IPS-11a (cell line): Measurements from ENCODE around the gene UQCC2.

Experiments
- H3K4me3 ChIP-seq: one replicate; pipeline ENCODE4 v1.5.1; 2013; ENCODE audit warnings: low read depth, low read length, control low read depth

UQCC2 gene

DNA sequence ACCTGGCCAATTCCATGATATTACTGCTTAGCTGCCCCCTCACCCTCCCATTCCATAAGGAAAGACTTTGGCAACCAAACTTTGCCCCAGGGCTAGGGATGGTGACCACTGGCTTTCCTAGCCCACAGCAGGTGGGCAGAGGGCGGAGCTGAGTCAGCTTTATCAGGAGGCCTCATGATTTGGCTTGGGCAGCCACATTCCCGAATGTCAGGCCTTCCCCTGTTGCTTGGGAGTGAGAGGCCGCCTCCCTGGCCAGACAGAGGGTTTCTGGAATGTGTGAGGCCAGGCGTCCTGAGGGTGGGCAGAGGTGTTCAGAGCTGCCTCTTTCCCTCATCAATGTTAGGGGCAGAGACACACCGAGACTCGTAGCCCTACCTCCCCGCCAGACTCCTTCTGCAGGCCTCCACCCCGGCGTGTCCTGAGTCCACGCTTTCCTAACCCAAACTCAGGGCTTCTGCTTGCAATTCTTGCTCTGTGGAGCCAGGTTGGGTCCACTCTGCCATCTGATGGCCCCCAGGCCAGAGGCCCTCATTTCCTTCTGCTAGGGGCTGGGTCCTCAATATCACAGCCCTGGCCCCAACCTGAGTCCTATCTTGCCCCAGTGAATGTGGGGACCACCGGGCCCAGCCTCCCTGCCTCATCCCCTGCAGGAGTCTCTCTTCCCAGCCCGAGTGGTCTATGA is 19.3 kb downstream of the UQCC2 start:
- H3K4me3 ChIP-seq = no peak overlapping the region

DNA sequence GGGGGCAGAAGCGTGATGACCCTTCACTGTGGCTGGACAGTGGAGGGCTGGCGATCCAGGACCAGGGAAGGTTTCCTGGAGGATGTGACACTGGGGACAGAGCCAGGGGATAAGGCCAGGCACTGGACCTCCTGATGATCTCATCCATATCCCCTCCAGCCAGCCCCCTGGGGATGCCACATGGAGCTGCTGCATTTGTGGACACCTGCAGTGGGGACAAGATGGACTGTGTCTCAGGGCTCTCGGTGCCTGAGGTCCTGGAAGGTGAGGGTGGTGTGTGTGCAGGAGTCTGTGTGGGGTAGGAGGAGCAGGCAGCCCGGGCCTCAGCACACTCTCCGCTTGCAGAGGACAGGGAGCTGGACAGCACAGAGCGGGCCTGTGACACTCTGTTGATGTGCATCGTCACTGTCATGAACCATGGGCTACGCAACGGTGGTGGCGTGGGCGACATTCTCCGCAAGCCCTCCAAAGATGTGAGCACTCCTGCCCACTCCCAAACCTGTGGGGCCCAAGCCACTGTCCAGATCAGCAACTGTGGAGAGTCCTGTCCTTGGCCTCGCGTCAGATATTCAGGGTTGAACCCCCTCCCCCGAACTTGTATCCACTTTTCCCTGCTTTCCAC is 19.9 kb downstream of the UQCC2 start:
- no peak overlapping the region for H3K4me3 ChIP-seq

- no peak overlapping the region for H3K4me3 ChIP-seq
These were observed 20.7 kb downstream of the UQCC2 start for GRCh38 chr6:33690766-33691165.

- H3K4me3 ChIP-seq = no peak overlapping the region
These were observed 21.6 kb downstream of the UQCC2 start for GRCh38 chr6:33689879-33690278.

GRCh38 chr6:33689148-33689494 is 22.4 kb downstream of the UQCC2 start:
- no peak overlapping the region for H3K4me3 ChIP-seq

GRCh38 chr6:33688451-33689147 is 22.9 kb downstream of the UQCC2 start:
- no peak overlapping the region for H3K4me3 ChIP-seq

- H3K4me3 ChIP-seq = no peak overlapping the region
These were observed 23.5 kb downstream of the UQCC2 start for GRCh38 chr6:33688006-33688405.

GRCh38 chr6:33686981-33687975 is 24.2 kb downstream of the UQCC2 start:
- H3K4me3 ChIP-seq = no peak overlapping the region

DNA sequence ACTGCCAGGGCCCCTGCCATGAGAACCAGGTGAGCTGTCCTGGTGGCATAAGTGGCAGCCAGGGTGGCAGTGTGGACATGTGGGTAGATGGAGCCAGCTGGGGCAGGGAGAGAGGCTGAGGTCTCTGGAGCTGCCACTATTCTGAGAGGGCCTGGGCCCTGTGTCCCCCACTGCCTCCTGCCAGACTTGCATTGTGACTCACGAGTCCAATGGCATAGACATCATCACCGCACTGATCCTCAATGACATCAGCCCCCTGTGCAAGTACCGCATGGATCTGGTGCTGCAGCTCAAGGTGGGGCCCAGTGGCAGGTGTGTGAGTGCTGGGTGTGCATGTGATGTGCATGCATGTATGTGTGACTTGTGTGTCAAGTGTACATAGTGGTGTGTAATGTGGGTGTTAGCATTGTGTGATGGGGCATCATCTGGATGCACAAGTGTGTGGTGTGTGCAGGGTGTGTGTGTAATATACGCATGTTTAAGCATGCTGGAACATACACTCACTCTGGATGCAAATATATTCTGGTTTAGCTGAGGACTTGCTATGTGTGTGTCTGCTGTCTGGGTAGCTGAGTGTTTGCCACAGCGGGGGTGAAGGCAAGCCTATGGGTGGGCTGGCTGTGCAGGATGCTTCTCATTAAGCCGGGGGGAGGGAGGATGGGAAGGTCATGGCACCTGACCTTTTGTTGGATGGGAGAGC is 25.1 kb downstream of the UQCC2 start:
- H3K4me3 ChIP-seq = no peak overlapping the region

GRCh38 chr6:33685411-33686224 is 25.9 kb downstream of the UQCC2 start:
- H3K4me3 ChIP-seq = no peak overlapping the region

- H3K4me3 ChIP-seq = no peak overlapping the region
These were observed 26.5 kb downstream of the UQCC2 start for GRCh38 chr6:33684983-33685382.

DNA sequence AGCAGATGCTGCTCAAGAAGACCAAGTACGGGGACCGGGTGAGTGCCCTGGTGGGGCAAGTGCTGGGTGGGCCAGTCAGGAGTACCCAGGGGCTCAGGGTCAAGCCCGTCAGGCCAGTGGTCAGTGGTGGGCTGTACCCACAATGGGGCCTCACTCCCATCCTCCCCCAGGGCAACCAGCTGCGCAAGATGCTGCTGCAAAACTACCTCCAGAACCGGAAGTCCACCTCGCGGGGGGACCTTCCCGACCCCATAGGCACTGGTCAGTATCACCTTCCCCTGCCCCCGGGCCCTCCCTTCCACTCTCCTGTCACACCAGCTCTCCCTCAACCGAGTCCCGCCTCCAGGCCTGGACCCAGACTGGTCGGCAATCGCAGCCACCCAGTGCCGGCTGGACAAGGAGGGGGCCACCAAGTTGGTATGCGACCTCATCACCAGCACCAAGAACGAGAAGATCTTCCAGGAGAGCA is 27.0 kb downstream of the UQCC2 start:
- H3K4me3 ChIP-seq = no peak overlapping the region

DNA sequence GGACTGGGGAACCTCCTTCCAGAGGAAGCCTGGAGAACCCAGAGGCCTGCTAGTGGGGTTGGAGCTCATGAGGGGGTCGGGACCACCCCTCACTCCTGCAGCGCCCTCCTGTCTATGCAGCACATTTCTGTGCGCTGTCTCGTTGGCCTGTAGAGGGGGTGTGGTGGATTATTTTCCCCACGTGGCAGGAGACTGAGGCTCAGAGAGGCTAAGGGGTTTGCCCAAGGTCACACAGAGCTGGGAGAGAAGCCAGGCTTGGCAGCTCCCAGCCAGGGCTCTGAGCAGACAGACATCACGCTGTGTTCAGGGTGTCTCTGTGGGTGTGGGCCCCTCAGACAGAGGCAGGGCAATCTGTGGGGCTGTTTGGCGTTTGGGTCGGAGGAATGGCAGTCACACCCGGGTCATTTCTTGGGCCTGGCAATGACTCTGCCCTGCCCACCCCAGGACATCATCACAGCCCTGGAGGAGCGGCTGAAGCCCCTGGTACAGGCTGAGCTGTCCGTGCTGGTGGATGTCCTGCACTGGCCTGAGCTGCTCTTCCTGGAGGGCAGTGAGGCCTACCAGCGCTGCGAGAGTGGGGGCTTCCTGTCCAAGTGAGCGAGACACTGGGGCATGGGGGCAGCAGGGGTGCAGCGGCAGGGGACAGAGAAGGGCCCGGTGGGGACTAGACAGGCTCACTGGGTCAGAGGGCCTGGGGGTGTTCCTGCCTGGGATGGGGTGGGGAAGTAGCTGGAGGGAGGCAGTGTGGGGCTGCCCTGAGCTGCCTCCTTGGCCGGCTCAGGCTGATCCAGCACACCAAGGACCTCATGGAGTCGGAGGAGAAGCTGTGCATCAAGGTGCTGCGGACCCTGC is 27.7 kb downstream of the UQCC2 start:
- no peak overlapping the region for H3K4me3 ChIP-seq

GRCh38 chr6:33683051-33683571 is 28.4 kb downstream of the UQCC2 start:
- no peak overlapping the region for H3K4me3 ChIP-seq

- no peak overlapping the region for H3K4me3 ChIP-seq
These were observed 29.2 kb downstream of the UQCC2 start for GRCh38 chr6:33682341-33682740.

- no peak overlapping the region for H3K4me3 ChIP-seq
These were observed 31.7 kb downstream of the UQCC2 start for GRCh38 chr6:33679761-33680160.

DNA sequence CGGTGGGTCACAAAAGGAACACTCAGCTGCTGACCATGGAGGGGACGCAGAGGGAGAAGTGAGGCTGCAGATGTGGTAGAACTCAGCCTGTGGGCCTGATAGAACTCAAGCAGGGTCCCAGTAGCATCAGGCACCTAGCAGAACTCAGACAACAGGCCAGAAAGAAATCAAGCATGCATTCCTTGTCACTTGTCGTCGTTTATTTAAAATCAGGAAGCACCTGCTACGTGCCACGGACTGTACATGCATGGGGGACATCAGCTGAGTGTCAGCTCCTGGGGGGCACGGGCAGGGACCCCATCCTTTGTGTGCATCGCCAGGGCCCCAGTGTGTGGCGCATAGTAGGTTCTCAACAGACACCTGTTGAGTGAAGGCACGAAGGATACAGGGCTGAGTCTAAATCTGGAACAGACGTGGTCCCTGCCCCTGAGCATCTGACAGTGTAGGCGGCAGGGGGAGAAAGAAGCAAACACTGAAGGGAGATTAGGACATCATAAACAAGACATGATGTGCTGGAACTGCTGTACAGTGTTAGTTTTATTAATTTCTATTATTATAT is 32.5 kb downstream of the UQCC2 start:
- no peak overlapping the region for H3K4me3 ChIP-seq
